Measurements from ENCODE around the gene PALLD. TPM values are rescaled to one million over a fixed set of nuclear protein-coding genes. Genes with fewer than 3 reads are reported as not detected.
"Not testable (repeated sequence)": the region's sequence is repeated elsewhere in the genome, so short reads cannot be mapped to it uniquely, and the experiment has no call there.

PALLD gene
- total RNA-seq, 1 donor from 2014 or later, result 93.5 TPM

DNA sequence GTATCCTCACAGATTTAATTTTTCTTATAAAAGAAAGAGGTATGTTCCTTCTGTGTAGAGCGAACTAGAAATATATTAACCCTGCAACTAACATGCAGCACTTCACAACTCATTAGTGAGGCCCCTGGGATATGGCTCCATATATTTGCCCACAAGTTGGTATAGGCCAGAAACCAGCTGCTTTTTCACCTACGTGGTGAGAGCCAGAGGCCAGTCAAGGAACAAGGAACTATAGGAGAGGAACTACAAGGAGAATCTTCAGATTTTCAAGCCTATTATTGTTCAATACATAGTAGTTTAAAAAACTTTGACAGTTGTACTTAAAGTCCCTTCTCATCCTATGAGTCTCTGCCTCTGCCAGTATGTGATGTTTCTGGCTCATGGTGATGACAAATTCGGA, 307.3 kb downstream of the PALLD start:
- H3K4me3 Mint-ChIP-seq, result no peak overlapping the region
- no peaks in the 10 kb centered on the region for H3K27me3 Mint-ChIP-seq
- H3K9me3 Mint-ChIP-seq, result peaks cover 6% of the 10 kb centered on the region
- peaks cover 7% of the 10 kb centered on the region for H3K36me3 Mint-ChIP-seq
- peaks cover 8% of the 10 kb centered on the region for H3K4me1 Mint-ChIP-seq (ENCODE audit: unreplicated experiment)
- DNase-seq (ENCODE audit: extremely low spot score, unreplicated experiment), result no peak
- H3K27ac Mint-ChIP-seq, result no peak overlapping the region
- TF ChIP-seq, protein P1, sequence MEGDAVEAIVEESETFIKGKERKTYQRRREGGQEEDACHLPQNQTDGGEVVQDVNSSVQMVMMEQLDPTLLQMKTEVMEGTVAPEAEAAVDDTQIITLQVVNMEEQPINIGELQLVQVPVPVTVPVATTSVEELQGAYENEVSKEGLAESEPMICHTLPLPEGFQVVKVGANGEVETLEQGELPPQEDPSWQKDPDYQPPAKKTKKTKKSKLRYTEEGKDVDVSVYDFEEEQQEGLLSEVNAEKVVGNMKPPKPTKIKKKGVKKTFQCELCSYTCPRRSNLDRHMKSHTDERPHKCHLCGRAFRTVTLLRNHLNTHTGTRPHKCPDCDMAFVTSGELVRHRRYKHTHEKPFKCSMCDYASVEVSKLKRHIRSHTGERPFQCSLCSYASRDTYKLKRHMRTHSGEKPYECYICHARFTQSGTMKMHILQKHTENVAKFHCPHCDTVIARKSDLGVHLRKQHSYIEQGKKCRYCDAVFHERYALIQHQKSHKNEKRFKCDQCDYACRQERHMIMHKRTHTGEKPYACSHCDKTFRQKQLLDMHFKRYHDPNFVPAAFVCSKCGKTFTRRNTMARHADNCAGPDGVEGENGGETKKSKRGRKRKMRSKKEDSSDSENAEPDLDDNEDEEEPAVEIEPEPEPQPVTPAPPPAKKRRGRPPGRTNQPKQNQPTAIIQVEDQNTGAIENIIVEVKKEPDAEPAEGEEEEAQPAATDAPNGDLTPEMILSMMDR (conservative IDR thresholded peaks at IDR 0.05), result no peak

DNA sequence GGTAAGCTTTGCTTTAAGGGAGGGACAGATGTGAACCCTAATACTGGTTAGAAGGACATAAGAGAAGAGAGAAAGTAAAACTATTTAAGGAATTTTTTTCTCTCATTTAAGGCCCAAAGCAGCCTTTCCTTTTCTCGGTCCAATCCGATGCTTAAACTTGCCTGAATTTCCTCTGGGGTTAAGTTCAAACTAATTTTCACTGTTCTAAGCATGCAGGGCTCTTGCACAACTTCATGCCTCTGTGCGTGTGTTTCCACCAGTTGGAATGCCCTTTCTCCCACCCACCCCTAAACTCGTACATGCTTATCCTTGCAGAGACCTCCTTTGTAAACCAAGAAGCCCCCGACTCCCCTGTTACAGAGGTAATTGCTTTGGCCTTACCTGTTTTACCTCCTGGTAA, 308.5 kb downstream of the PALLD start:
- no peak overlapping the region for H3K4me3 Mint-ChIP-seq

DNA sequence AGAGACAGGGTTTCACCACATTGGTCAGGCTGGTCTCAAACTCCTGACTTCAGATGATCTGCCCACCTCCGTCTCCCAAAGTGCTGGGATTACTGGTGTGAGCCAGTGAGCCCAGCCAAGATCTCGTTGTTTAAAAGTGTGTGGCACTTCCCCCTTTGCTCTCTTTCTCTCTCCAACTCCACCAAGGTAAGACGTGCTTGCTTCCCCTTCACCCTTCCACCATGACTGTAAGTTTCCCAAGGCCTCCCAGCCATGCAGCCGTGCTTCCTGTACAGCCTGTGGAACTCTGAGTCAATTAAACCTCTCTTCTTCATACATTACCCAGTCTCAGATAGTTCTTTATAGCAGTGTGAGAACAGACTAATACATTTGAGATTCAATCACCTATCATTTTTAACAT, 309.4 kb downstream of the PALLD start:
- not testable (repeated sequence) for H3K27me3 Mint-ChIP-seq; H3K9me3 Mint-ChIP-seq; H3K27ac Mint-ChIP-seq; DNase-seq (ENCODE audit: extremely low spot score, unreplicated experiment); H3K4me3 Mint-ChIP-seq
- Mint-ChIP-seq H3K4me1 (ENCODE audit: unreplicated experiment) (peaks cover 14% of the 10 kb centered on the region), H3K36me3 (peaks cover 12% of the 10 kb centered on the region)

More for the DNA sequence above, 308.5 kb downstream of the PALLD start:
- DNase-seq (ENCODE audit: extremely low spot score, unreplicated experiment), result no peak
- no peak overlapping the region for H3K27ac Mint-ChIP-seq
- peaks cover 12% of the 10 kb centered on the region for H3K36me3 Mint-ChIP-seq
- H3K9me3 Mint-ChIP-seq, result peaks cover 6% of the 10 kb centered on the region
- no peaks in the 10 kb centered on the region for H3K27me3 Mint-ChIP-seq
- peaks cover 8% of the 10 kb centered on the region for H3K4me1 Mint-ChIP-seq (ENCODE audit: unreplicated experiment)
- TF ChIP-seq, protein P1 (conservative IDR thresholded peaks at IDR 0.05), result no peak

DNA sequence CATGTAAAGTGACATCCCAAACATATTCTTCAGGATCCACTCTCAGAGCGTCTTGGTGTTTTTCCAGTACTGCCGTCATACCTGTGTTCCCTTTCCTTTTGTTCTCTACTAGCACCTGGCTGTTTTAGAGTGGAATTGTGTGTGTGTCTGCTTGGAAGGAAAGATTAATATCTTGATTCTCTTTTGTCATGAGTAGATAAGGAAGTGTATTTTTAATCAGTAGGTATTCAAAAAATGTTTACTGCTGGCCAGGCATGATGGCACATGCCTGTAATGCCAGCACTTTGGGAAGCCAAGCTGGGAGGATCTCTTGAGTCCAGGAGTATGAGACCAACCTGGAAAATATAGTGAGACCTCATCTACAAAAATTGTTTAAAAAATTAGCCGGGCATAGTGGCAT, 314.4 kb downstream of the PALLD start:
- H3K9me3 Mint-ChIP-seq, result no peaks in the 10 kb centered on the region
- TF ChIP-seq, protein P1 (conservative IDR thresholded peaks at IDR 0.05), result no peak
- H3K4me1 Mint-ChIP-seq (ENCODE audit: unreplicated experiment), result peaks cover 39% of the 10 kb centered on the region
- H3K36me3 Mint-ChIP-seq, result peaks cover 7% of the 10 kb centered on the region
- peak overlapping the region; percentile 2 for H3K27ac Mint-ChIP-seq
- no peak for DNase-seq (ENCODE audit: extremely low spot score, unreplicated experiment)
- H3K4me3 Mint-ChIP-seq, result no peak overlapping the region
- H3K27me3 Mint-ChIP-seq, result no peaks in the 10 kb centered on the region

DNA sequence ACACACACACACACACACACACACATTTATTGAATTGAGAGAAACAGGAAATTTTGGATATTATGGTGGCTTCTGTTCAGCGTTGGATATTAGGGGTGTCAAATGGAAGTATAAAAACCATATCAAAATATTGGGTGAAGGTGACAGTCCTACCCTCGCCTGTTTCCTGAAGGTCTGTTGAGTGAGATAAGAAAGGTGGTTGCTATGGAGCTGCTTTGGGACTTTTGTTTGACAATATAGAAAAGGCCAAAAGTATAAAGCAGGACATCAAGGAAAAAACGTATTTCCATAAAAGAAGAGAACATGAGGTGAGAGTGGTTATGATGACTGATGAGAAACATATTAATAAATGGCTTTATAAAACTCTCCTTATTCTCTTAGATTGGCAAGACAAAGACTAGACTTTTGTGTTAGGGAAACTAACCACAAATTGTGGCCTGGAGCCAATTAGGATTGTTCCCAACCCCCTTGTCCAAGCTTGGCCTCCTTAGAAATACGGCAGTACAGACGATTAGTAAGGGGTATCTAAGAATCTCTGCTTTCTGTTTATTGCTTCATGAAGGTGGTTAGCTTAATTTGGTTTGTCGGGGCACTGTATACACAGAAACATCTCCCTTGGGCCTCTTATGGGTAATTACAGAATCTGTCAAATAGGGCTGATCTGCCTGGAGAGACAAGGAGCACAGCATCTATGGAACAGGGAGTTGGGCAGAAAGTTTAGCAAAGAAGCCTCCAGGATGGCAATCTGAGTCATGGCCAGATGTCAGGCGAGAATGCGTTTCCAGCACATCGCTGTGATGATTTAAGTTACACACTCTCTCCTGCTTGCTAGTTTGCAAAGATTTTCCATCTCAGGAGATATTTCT, 315.2 kb downstream of the PALLD start:
- DNase-seq (ENCODE audit: extremely low spot score, unreplicated experiment), result no peak
- TF ChIP-seq, protein P1 (conservative IDR thresholded peaks at IDR 0.05), result no peak
- Mint-ChIP-seq H3K36me3 (peaks cover 5% of the 10 kb centered on the region), H3K9me3 (no peaks in the 10 kb centered on the region), H3K4me3 (peak overlapping the region; percentile 1), H3K4me1 (ENCODE audit: unreplicated experiment) (peaks cover 43% of the 10 kb centered on the region), H3K27ac (peak overlapping the region; percentile 11), H3K27me3 (peaks cover 3% of the 10 kb centered on the region)

DNA sequence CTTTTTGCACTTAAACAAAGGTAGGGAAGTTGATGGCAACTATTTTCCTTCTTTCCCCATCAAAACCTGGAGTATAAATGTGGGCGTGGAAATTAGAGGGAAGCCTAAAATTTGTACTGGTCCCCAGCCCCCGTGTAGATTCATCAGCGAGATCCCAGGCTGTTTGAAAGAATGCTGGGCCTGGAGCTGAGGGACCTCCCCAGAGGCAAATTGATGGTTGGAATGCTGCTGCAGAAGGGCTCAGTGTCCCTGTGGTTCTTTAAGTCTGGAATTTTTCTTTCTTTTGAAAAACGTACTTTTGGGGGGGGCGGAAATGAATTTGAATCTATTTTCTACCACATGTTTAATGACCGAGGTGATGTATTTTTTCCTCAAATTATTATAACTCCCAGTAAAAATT, 316.0 kb downstream of the PALLD start:
- DNase-seq (ENCODE audit: extremely low spot score, unreplicated experiment), result no peak
- H3K27ac Mint-ChIP-seq, result peak overlapping the region; percentile 11
- no peaks in the 10 kb centered on the region for H3K9me3 Mint-ChIP-seq
- peaks cover 5% of the 10 kb centered on the region for H3K36me3 Mint-ChIP-seq
- peaks cover 51% of the 10 kb centered on the region for H3K4me1 Mint-ChIP-seq (ENCODE audit: unreplicated experiment)
- TF ChIP-seq, protein P1 (conservative IDR thresholded peaks at IDR 0.05), result no peak
- H3K4me3 Mint-ChIP-seq, result peak overlapping the region; percentile 25
- H3K27me3 Mint-ChIP-seq, result peaks cover 3% of the 10 kb centered on the region

Data from type B pancreatic cell (in vitro differentiated cells).